NCI-H226 (cell line): Measurements from ENCODE around the gene TRIO.

Experiments used
- DNase-seq: peaks from one replicate; pipeline ENCODE4 v3.0.0-alpha.2; 2015

The TRIO gene

GRCh38 chr5:14123974-14124482, 19.1 kb upstream of the TRIO start:
- DNase-seq, result no peak

- DNase-seq, result no peak
Measured at GRCh38 chr5:14125262-14125661, 17.9 kb upstream of the TRIO start.

DNA sequence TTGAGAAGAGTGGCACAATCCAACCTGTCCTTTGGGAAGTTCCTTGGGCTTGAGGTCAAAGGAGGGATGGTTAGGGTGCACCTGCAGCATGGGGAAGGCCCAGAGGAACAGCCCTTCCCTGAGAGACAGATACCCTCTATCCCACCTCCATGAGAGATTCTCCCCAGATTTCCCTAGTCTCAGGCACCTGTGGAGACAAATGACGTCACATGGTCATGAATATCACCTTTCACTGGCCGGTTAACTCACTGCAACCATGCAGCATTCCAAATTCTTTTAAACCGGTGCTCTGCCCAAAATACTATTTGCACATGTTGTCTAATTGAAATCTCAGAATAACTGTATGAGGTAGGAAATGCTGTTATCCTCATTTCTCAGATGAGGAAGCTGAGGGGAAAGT, 15.6 kb upstream of the TRIO start:
- DNase-seq, result no peak

- no peak for DNase-seq
Measured at GRCh38 chr5:14128079-14128478, 15.1 kb upstream of the TRIO start.

GRCh38 chr5:14129123-14129522, 14.0 kb upstream of the TRIO start:
- DNase-seq, result no peak

- DNase-seq, result no peak
Measured at GRCh38 chr5:14131855-14132503, 11.2 kb upstream of the TRIO start.

- no peak for DNase-seq
Measured at GRCh38 chr5:14133394-14133793, 9.7 kb upstream of the TRIO start.

GRCh38 chr5:14134083-14134482, 9.1 kb upstream of the TRIO start:
- no peak for DNase-seq

- no peak for DNase-seq
Measured at GRCh38 chr5:14134771-14135170, 8.4 kb upstream of the TRIO start.

- no peak for DNase-seq
Measured at GRCh38 chr5:14135621-14136020, 7.5 kb upstream of the TRIO start.

GRCh38 chr5:14136228-14136627, 6.9 kb upstream of the TRIO start:
- DNase-seq, result no peak

GRCh38 chr5:14138608-14139540, 4.3 kb upstream of the TRIO start:
- DNase-seq, result no peak

GRCh38 chr5:14141764-14142163, 1.4 kb upstream of the TRIO start:
- no peak for DNase-seq

DNA sequence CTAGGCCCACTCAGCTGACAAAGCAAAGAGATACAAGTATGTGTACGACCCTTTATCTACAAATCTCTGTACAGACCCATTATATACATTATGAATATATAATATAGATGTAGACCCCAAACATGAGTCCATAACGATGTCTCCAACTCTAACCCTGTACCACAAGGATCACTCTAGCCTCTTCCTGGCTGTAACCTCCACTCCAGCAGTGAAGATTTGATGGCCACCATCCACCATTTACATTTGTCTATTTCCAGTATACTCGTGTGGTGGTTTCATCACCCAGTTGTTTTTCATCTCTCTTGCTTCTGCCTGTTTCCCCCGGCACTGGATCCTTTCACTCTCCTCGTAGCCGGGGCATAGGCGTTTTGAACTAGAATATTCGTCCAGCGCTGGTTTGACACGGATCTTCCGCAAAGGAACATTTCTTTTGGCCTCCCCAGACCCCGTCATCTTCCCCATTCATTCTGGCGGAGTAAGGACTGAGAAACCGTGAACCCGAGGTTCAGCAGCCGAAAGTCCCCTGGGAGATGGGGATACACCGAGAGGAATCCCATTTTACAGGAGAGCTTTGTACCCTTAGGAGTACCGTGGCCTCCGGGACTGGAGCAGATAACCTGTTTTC, 828 bp upstream of the TRIO start:
- DNase-seq, result no peak

- DNase-seq, result no peak
Measured at GRCh38 chr5:14143546-14143840, 351 bp downstream of the TRIO start.

DNA sequence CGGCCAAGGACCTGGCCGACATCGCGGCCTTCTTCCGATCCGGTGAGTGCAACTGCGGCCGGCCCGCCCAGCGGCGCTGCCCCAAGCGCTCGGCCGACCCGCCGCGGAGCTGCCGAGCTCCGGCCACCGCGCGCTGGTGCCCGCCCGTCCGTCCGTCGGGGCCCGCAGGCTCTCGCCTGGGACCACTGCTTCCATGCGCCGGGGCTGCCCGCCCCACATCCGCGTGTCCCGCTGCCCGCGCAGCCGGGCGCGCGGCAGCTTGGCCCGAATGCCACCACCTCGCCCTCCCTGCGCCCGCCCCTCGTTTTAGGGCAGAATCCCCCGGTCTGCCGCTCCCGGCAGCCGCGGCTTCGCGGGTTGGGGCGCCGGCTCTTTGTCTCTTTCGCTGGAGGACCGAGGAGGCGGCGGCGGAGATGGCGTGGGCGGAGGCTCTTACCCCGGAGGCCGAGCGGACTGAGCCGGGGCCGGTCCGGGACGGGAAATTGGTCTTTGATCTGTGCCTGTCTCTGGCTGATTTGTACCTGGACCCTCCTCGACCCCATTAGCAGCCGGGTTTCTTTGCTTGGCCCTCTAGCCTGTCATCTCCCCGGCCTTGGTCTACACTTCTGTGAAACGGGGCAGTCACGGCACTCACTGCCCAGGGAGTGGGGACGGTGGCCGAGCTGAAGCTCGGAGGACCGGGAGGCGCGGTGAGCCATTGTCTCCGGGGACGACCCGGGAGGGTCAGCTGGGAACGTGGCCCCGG, 871 bp downstream of the TRIO start:
- DNase-seq, result no peak

- peak; percentile 85 for DNase-seq
Measured at GRCh38 chr5:14144586-14145434, 1.7 kb downstream of the TRIO start.

GRCh38 chr5:14145435-14146334, 2.5 kb downstream of the TRIO start:
- no peak for DNase-seq

DNA sequence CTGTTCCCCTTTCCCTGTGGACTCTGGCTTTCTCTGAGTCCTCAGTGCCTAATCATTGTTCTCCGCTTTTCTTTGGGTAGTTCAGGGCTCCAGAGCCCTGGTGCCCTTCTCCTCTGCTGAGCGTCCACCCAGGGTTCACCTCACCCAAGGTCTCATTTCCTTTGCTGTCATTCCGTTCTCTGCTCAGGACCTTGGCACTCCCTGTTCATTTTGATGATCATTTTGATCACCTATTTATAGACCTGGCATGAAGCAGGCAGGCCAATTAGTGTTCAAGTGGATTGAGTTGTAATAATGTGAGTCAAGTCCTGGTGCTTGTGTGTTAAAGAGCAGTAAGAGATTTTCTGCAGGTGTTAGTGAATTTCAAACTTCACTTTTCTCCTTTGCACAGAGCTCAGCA, 3.6 kb downstream of the TRIO start:
- DNase-seq, result no peak

DNA sequence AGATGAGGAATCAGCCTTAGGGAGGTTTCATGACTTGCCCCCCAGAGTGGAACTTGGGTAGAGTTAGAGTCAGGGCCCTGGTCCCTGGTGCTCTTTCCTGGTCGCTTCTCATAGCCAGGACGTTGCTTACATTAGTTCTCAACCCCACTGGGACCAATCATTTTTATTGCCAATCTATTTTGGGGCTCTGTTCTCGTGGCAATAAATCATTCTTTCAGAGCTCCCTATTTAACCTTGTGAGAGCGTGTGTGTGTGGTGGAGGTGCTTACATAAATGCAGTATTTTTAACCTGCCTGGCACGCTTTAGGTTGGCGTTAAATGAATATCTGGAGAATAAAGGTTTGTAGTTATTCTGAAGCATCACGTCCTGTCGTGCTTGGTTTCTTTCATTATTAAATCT, 4.1 kb downstream of the TRIO start:
- no peak for DNase-seq

- no peak for DNase-seq
Measured at GRCh38 chr5:14148483-14148882, 5.3 kb downstream of the TRIO start.
